HCT116 (cell line): ENCODE data around the gene ARSG. TPM values are rescaled to one million over a fixed set of nuclear protein-coding genes. Genes with fewer than 3 reads are reported as not detected.

Experiments used
- ATAC-seq: fragments of 200-7000 bp; cut with Tn5 transposase; 2 replicates; pipeline ENCODE4 v1.9.1; 2020; ENCODE audit warnings: mild to moderate bottlenecking, moderate library complexity
- BruUV-seq: library from RNA; stranded (reverse); fragments of 400-500 nt; replicated peaks from 2 replicates; lab custom pipeline; 2021; lab: Mats Ljungman, UMichigan
- CTCF ChIA-PET: fragments of 300-600 bp; sonication (Branson Sonifier 250); formaldehyde crosslinking; loops from one replicate; lab custom pipeline; 2021; ENCODE audit warnings: antibody characterized with exemption; lab: Charles Lee
- POLR2A ChIA-PET: fragments of 300-600, 350-600 bp; sonication (Branson Sonifier 250); formaldehyde crosslinking; loops from one replicate; lab custom pipeline; 2021; ENCODE audit warnings: antibody characterized with exemption; lab: Charles Lee
- RAD21 ChIA-PET, 2 experiments: fragments of 300-600 bp; sonication (Branson Sonifier 250); formaldehyde crosslinking; loops; one replicate each; lab custom pipeline; 2023; ENCODE audit warnings: low total read pairs in 2 of 2; ENCODE audit not compliant: uncharacterized antibody in 2 of 2, unreplicated experiment in 2 of 2, low non-redundant PET in 1 of 2; lab: Charles Lee
- DNase-seq: peaks from one replicate; pipeline ENCODE4 v3.0.0-alpha.2; 2010; ENCODE audit warnings: low read depth, low spot score
- H2AFZ ChIP-seq: fragments of 200-600 bp; shearing (Covaris generic), sonication (generic); 2 replicates; pipeline ENCODE4 v1.6.1; 2017; ENCODE audit warnings: low read depth, mixed run types, mixed read lengths, antibody characterized with exemption, low read length; ENCODE audit not compliant: poor library complexity, severe bottlenecking
- H3K27ac ChIP-seq: 2 replicates; pipeline ENCODE4 v1.5.1; 2012; ENCODE audit warnings: low read depth, low read length
- H3K27me3 ChIP-seq: fragments of 200-600 bp; sonication (generic); 2 replicates; pipeline ENCODE4 v1.6.1; 2016; ENCODE audit warnings: mixed run types, low read length, mixed read lengths; ENCODE audit not compliant: insufficient read depth
- H3K36me3 ChIP-seq, 2 experiments: fragments of 200-500 bp in 1 of 2; fragments of 200-600 bp in 1 of 2; sonication (Bioruptor generic) in 1 of 2; sonication (generic) in 1 of 2; 2 replicates each; pipeline versions ENCODE4 v1.5.1 to v1.6.1; 2014 to 2016; ENCODE audit warnings: low read length in 2 of 2, inconsistent platforms in 1 of 2, mixed read lengths in 1 of 2, mixed run types in 1 of 2; ENCODE audit not compliant: insufficient read depth in 2 of 2, control insufficient read depth in 1 of 2
- H3K4me1 ChIP-seq, 2 experiments: fragments of 200-600 bp in 1 of 2; sonication (generic) in 1 of 2; 2 replicates each; pipeline versions ENCODE4 v1.5.1 to v1.6.1; 2012 to 2017; ENCODE audit warnings: low read length in 2 of 2, inconsistent platforms in 1 of 2, mild to moderate bottlenecking in 1 of 2, mixed read lengths in 1 of 2, mixed run types in 1 of 2, moderate library complexity in 1 of 2; ENCODE audit not compliant: insufficient read depth in 2 of 2, control insufficient read depth in 1 of 2
- H3K4me2 ChIP-seq: fragments of 200-600 bp; sonication (generic); 2 replicates; pipeline ENCODE4 v1.6.1; 2017; ENCODE audit warnings: mixed run types, low read length, mixed read lengths
- H3K4me3 ChIP-seq, 2 experiments: fragments of 200-600 bp in 1 of 2; sonication (generic) in 1 of 2; replicated peaks in 1 of 2; 2 replicates each; pipeline ENCODE4 v1.5.1; 2011 to 2016; ENCODE audit warnings: low read length in 2 of 2, control low read depth in 1 of 2, low read depth in 1 of 2, mild to moderate bottlenecking in 1 of 2, mixed read lengths in 1 of 2, mixed run types in 1 of 2
- H3K79me2 ChIP-seq: fragments of 200-600 bp; sonication (generic); 2 replicates; pipeline ENCODE4 v1.6.1; 2017; ENCODE audit warnings: mild to moderate bottlenecking, mixed run types, low read length, moderate library complexity, mixed read lengths; ENCODE audit not compliant: insufficient read depth
- H3K9ac ChIP-seq: fragments of 200-600 bp; sonication (generic); 2 replicates; pipeline ENCODE4 v1.6.1; 2016; ENCODE audit warnings: low read length, mixed read lengths
- H3K9me2 ChIP-seq: fragments of 200-600 bp; sonication (generic), shearing (Covaris generic); 2 replicates; pipeline ENCODE4 v1.6.1; 2017; ENCODE audit warnings: mixed run types, mild to moderate bottlenecking, moderate library complexity; ENCODE audit not compliant: insufficient read depth
- H3K9me3 ChIP-seq, 2 experiments: fragments of 200-500 bp in 1 of 2; fragments of 200-600 bp in 1 of 2; sonication (Bioruptor generic) in 1 of 2; sonication (generic) in 1 of 2; 2 replicates each; pipeline ENCODE4 v1.6.1; 2014 to 2017; ENCODE audit warnings: low read length in 2 of 2, mixed read lengths in 2 of 2, inconsistent platforms in 1 of 2, low read depth in 1 of 2, mild to moderate bottlenecking in 1 of 2, mixed run types in 1 of 2, moderate library complexity in 1 of 2; ENCODE audit not compliant: control insufficient read depth in 1 of 2, insufficient read depth in 1 of 2
- H4K20me1 ChIP-seq: fragments of 200-600 bp; sonication (generic), shearing (Covaris generic); 2 replicates; pipeline ENCODE4 v1.6.1; 2017; ENCODE audit warnings: mixed run types, mild to moderate bottlenecking, moderate library complexity; ENCODE audit not compliant: insufficient read depth
- ELF1 ChIP-seq: IDR thresholded peaks from 2 replicates; pipeline ENCODE4 v1.6.1; 2012; ENCODE audit warnings: low read depth, borderline replicate concordance
- EZH2 ChIP-seq: fragments of 200-600 bp; sonication (generic); IDR thresholded peaks from 2 replicates; pipeline ENCODE4 v1.6.1; 2017; ENCODE audit warnings: antibody characterized with exemption, mixed run types
- FOSL1 ChIP-seq: IDR thresholded peaks from 2 replicates; pipeline ENCODE4 v1.6.1; 2012; ENCODE audit warnings: low read depth
- JUND ChIP-seq: IDR thresholded peaks from 2 replicates; pipeline ENCODE4 v1.6.1; 2012
- POLR2A ChIP-seq: IDR thresholded peaks from 2 replicates; pipeline ENCODE4 v1.7.0; 2011; ENCODE audit warnings: borderline replicate concordance; ENCODE audit not compliant: insufficient read depth, insufficient read length; ENCODE audit errors: extremely low read depth
- POLR2AphosphoS5 ChIP-seq: IDR thresholded peaks from 2 replicates; pipeline ENCODE4 v1.6.1; 2011; ENCODE audit warnings: mild to moderate bottlenecking, low read depth, low read length, moderate library complexity
- RAD21 ChIP-seq: IDR thresholded peaks from 2 replicates; pipeline ENCODE4 v1.6.1; 2012; ENCODE audit warnings: low read depth, mild to moderate bottlenecking
- SIN3A ChIP-seq: IDR thresholded peaks from 2 replicates; pipeline ENCODE4 v1.6.1; 2012; ENCODE audit warnings: low read depth
- SRF ChIP-seq: IDR thresholded peaks from 2 replicates; pipeline ENCODE4 v1.6.1; 2012; ENCODE audit warnings: low read depth
- TCF7L2 ChIP-seq: IDR thresholded peaks from 2 replicates; pipeline ENCODE4 v1.7.0; 2011; ENCODE audit warnings: borderline replicate concordance, inconsistent platforms; ENCODE audit not compliant: insufficient read depth, insufficient read length; ENCODE audit errors: extremely low read depth
- YY1 ChIP-seq: IDR thresholded peaks from 2 replicates; pipeline ENCODE4 v1.6.1; 2011; ENCODE audit warnings: low read length, low read depth, moderate library complexity, mild to moderate bottlenecking; ENCODE audit not compliant: insufficient replicate concordance; ENCODE audit errors: extremely low read depth
- ZFX ChIP-seq: fragments of 450-650 bp; IDR thresholded peaks from 2 replicates; pipeline ENCODE4 v1.6.1; 2017
- ZNF274 ChIP-seq: fragments of 200-500 bp; sonication (Bioruptor generic); IDR thresholded peaks from 2 replicates; pipeline ENCODE4 v1.6.1; 2014; ENCODE audit warnings: mild to moderate bottlenecking, low read depth, low read length, inconsistent platforms
- intact Hi-C: fragments of 100-400 bp; cut with micrococcal nuclease; formaldehyde crosslinking; loops from 2 replicates; pipeline ENCODE4 v1.10.0; 2022
- total RNA-seq: library from RNA; stranded (reverse); gene quantifications from one replicate; pipeline ENCODE4 v1.2.1, GENCODE V29; 2021; ENCODE audit not compliant: unreplicated experiment
- TF ChIP-seq, protein P1 (sequence below), 3 experiments: fragments of 200-600 bp in 1 of 3; sonication (generic) in 1 of 3; IDR thresholded peaks in 2 of 3; conservative IDR thresholded peaks in 1 of 3; 2 replicates each; pipeline ENCODE4 v1.5.1; 2012 to 2017; ENCODE audit warnings: low read depth in 2 of 3, low read length in 2 of 3, antibody characterized with exemption in 1 of 3, borderline replicate concordance in 1 of 3, control low read depth in 1 of 3, mild to moderate bottlenecking in 1 of 3, mixed read lengths in 1 of 3, mixed run types in 1 of 3, moderate library complexity in 1 of 3; ENCODE audit not compliant: insufficient read depth in 1 of 3
- TF ChIP-seq, protein P2 (sequence below): IDR thresholded peaks from 2 replicates; pipeline ENCODE4 v1.6.1; 2011; ENCODE audit warnings: mild to moderate bottlenecking, low read length, moderate library complexity; ENCODE audit not compliant: insufficient replicate concordance; ENCODE audit errors: extremely low read depth
- TF ChIP-seq, protein P3 (sequence below): IDR thresholded peaks from 2 replicates; pipeline ENCODE4 v1.6.1; 2012
- TF ChIP-seq, protein P4 (sequence below): IDR thresholded peaks from 2 replicates; pipeline ENCODE4 v1.6.1; 2012; ENCODE audit warnings: low read depth
- TF ChIP-seq, protein P5 (sequence below): IDR thresholded peaks from 2 replicates; pipeline ENCODE4 v1.6.1; 2012

Gene ARSG
- total RNA-seq, 1 experiment from 2014 or later: 17.1 TPM

DNA sequence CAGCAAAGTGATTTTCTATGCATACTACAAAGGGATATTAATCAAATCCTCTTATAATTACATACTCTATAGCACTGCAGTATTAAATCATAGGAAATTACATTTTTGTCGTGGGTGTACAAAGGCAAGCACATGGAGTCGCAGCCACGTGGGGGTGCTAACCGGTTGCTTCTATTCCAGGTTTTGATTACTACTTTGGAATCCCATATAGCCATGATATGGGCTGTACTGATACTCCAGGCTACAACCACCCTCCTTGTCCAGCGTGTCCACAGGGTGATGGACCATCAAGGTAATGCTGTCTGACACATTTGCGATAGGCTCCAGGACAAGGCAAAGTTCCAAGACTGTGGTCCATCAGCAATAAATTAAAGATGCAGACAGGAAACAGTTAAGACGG lies 60.1 kb downstream of the ARSG start:
- H3K79me2 ChIP-seq: no peaks in the 10 kb centered on the region
- no peaks in the 10 kb centered on the region for H3K36me3 ChIP-seq
- ChIA-PET CTCF (no interaction called here), POLR2A (no interaction called here), RAD21 (no interaction called here)
- no TSS peak for BruUV-seq
- H3K9me2 ChIP-seq: no peaks in the 10 kb centered on the region
- no peaks in the 10 kb centered on the region for H3K27me3 ChIP-seq
- no peak overlapping the region for H3K9ac ChIP-seq
- H4K20me1 ChIP-seq: no peaks in the 10 kb centered on the region
- TF ChIP-seq POLR2A (no peak), SIN3A (no peak), ZFX (no peak), POLR2AphosphoS5 (no peak), FOSL1 (no peak), JUND (no peak), ELF1 (no peak), RAD21 (no peak), YY1 (no peak), TCF7L2 (no peak), EZH2 (no peak), ZNF274 (no peak), SRF (no peak)
- TF ChIP-seq, protein P1, sequence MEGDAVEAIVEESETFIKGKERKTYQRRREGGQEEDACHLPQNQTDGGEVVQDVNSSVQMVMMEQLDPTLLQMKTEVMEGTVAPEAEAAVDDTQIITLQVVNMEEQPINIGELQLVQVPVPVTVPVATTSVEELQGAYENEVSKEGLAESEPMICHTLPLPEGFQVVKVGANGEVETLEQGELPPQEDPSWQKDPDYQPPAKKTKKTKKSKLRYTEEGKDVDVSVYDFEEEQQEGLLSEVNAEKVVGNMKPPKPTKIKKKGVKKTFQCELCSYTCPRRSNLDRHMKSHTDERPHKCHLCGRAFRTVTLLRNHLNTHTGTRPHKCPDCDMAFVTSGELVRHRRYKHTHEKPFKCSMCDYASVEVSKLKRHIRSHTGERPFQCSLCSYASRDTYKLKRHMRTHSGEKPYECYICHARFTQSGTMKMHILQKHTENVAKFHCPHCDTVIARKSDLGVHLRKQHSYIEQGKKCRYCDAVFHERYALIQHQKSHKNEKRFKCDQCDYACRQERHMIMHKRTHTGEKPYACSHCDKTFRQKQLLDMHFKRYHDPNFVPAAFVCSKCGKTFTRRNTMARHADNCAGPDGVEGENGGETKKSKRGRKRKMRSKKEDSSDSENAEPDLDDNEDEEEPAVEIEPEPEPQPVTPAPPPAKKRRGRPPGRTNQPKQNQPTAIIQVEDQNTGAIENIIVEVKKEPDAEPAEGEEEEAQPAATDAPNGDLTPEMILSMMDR (IDR thresholded peaks at IDR 0.05 in 2 of 3, conservative IDR thresholded peaks at IDR 0.05 in 1 of 3; ENCODE audit: borderline replicate concordance in 1 of 3, insufficient read depth in 1 of 3, low read depth in 2 of 3, low read length in 2 of 3): no peak
- TF ChIP-seq, protein P2, sequence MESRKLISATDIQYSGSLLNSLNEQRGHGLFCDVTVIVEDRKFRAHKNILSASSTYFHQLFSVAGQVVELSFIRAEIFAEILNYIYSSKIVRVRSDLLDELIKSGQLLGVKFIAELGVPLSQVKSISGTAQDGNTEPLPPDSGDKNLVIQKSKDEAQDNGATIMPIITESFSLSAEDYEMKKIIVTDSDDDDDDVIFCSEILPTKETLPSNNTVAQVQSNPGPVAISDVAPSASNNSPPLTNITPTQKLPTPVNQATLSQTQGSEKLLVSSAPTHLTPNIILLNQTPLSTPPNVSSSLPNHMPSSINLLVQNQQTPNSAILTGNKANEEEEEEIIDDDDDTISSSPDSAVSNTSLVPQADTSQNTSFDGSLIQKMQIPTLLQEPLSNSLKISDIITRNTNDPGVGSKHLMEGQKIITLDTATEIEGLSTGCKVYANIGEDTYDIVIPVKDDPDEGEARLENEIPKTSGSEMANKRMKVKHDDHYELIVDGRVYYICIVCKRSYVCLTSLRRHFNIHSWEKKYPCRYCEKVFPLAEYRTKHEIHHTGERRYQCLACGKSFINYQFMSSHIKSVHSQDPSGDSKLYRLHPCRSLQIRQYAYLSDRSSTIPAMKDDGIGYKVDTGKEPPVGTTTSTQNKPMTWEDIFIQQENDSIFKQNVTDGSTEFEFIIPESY: no peak
- TF ChIP-seq, protein P3, sequence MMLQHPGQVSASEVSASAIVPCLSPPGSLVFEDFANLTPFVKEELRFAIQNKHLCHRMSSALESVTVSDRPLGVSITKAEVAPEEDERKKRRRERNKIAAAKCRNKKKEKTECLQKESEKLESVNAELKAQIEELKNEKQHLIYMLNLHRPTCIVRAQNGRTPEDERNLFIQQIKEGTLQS: no peak
- TF ChIP-seq, protein P4, sequence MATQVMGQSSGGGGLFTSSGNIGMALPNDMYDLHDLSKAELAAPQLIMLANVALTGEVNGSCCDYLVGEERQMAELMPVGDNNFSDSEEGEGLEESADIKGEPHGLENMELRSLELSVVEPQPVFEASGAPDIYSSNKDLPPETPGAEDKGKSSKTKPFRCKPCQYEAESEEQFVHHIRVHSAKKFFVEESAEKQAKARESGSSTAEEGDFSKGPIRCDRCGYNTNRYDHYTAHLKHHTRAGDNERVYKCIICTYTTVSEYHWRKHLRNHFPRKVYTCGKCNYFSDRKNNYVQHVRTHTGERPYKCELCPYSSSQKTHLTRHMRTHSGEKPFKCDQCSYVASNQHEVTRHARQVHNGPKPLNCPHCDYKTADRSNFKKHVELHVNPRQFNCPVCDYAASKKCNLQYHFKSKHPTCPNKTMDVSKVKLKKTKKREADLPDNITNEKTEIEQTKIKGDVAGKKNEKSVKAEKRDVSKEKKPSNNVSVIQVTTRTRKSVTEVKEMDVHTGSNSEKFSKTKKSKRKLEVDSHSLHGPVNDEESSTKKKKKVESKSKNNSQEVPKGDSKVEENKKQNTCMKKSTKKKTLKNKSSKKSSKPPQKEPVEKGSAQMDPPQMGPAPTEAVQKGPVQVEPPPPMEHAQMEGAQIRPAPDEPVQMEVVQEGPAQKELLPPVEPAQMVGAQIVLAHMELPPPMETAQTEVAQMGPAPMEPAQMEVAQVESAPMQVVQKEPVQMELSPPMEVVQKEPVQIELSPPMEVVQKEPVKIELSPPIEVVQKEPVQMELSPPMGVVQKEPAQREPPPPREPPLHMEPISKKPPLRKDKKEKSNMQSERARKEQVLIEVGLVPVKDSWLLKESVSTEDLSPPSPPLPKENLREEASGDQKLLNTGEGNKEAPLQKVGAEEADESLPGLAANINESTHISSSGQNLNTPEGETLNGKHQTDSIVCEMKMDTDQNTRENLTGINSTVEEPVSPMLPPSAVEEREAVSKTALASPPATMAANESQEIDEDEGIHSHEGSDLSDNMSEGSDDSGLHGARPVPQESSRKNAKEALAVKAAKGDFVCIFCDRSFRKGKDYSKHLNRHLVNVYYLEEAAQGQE: no peak
- TF ChIP-seq, protein P5, sequence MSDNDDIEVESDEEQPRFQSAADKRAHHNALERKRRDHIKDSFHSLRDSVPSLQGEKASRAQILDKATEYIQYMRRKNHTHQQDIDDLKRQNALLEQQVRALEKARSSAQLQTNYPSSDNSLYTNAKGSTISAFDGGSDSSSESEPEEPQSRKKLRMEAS: no peak
- no peak overlapping the region for H3K4me2 ChIP-seq
- peaks cover 28 to 50% of the 10 kb centered on the region in 2 experiments for H3K4me1 ChIP-seq
- no peak overlapping the region for H2AFZ ChIP-seq
- no peak overlapping the region for H3K4me3 ChIP-seq
- no peak for ATAC-seq
- DNase-seq: no peak
- H3K9me3 ChIP-seq: no peaks in the 10 kb centered on the region
- intact Hi-C loops: no loop called here
- no peak overlapping the region for H3K27ac ChIP-seq
